Activated B cell treated with CpG ODN at 0.5 μM for 24 hours (primary cell): ENCODE data around the gene KCNK17. TPM values are rescaled to one million over a fixed set of nuclear protein-coding genes. Genes with fewer than 3 reads are reported as not detected.

Experiments
- ATAC-seq: fragments of 200-7000 bp; cut with Tn5 transposase; one replicate; pipeline ENCODE4 v1.10.0; 2021; ENCODE audit warnings: low read depth, mild to moderate bottlenecking, moderate library complexity
- CTCF ChIA-PET: fragments of 350-600 bp; sonication (Branson Sonifier 250); formaldehyde crosslinking; loops from one replicate; lab custom pipeline; 2021; ENCODE audit warnings: antibody characterized with exemption; lab: Charles Lee
- POLR2A ChIA-PET: fragments of 350-600 bp; sonication (Branson Sonifier 250); formaldehyde crosslinking; loops from one replicate; lab custom pipeline; 2021; ENCODE audit warnings: antibody characterized with exemption; lab: Charles Lee
- DNase-seq: peaks from one replicate; pipeline ENCODE4 v3.0.0; 2022
- H3K27ac Mint-ChIP-seq: one replicate; pipeline ENCODE4 v1.8.0; 2020; ENCODE audit warnings: mixed read lengths
- H3K27me3 Mint-ChIP-seq: one replicate; pipeline ENCODE4 v1.8.0; 2021; ENCODE audit warnings: mixed read lengths
- H3K36me3 Mint-ChIP-seq: one replicate; pipeline ENCODE4 v1.8.0; 2021; ENCODE audit warnings: low read depth, mixed read lengths
- H3K4me1 Mint-ChIP-seq: one replicate; pipeline ENCODE4 v1.8.0; 2021; ENCODE audit warnings: mixed read lengths
- H3K4me3 Mint-ChIP-seq: one replicate; pipeline ENCODE4 v1.8.0; 2020; ENCODE audit warnings: mild to moderate bottlenecking, mixed read lengths
- H3K9me3 Mint-ChIP-seq: one replicate; pipeline ENCODE4 v1.8.0; 2020; ENCODE audit warnings: mixed read lengths
- intact Hi-C: fragments of 100-400 bp; cut with micrococcal nuclease; formaldehyde crosslinking; loops from one replicate; pipeline ENCODE4 v1.15.1; 2024
- total RNA-seq: library from RNA; stranded (reverse); gene quantifications from 2 replicates; pipeline ENCODE4 v1.2.3, GENCODE V29; 2022
- TF ChIP-seq, protein P1 (sequence below): fragments of 200-600 bp; IDR thresholded peaks from one replicate; pipeline ENCODE4 v1.8.0; 2022; ENCODE audit warnings: antibody characterized with exemption, mild to moderate bottlenecking

Gene KCNK17
- total RNA-seq, 1 donor from 2014 or later: not detected

DNA sequence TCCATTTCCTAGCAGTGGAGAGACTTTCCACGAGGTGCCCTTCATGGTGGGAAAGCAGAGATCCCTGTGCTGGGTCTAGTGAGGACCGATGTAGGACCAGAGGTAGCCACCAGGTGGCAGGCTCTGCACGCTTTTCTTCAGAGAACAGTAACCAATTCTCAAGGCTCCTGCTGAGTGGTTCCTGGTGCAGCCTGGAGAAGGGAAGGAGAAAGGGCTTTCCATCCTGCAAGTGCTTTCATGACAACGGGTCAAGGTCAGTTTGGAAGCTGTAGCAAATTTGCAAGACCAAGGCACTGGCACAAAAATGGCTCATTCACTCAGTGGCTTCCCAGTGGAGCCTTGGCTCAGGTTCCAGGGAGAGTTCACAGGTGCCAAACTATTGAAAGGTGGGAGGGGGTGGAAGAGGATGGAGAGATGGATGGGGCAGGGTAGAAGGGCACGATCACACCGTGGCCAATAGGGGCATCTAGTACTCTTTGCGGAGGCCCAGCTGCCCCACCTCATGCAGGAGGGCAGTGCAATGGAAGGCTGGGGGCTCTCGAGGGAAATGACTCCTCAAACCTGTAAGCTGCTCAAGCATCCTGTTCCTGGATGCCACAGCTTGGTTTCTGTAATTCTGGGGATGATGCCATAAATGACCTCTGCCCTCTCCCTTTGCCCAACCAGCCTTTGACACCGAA is 33.8 kb upstream of the KCNK17 start:
- no peak overlapping the region for H3K4me3 Mint-ChIP-seq
- H3K27ac Mint-ChIP-seq: no peak overlapping the region
- POLR2A ChIA-PET: no interaction called here
- H3K36me3 Mint-ChIP-seq: no peaks in the 10 kb centered on the region
- H3K4me1 Mint-ChIP-seq: peaks cover 4% of the 10 kb centered on the region
- CTCF ChIA-PET: interaction anchor here (1.3 to 1.5 kb wide), 2 partner anchors 12 to 13 kb away, joined by 3 to 4 read pairs; no protein-coding TSS in a partner anchor
- intact Hi-C loops: loop anchor here (1.0 to 2.0 kb wide), 3 partner anchors 544 to 1719 kb away; no protein-coding TSS in a partner anchor
- H3K27me3 Mint-ChIP-seq: peaks cover 3% of the 10 kb centered on the region
- DNase-seq (peak; percentile 46), ATAC-seq (peak; percentile 64)
- TF ChIP-seq, protein P1, sequence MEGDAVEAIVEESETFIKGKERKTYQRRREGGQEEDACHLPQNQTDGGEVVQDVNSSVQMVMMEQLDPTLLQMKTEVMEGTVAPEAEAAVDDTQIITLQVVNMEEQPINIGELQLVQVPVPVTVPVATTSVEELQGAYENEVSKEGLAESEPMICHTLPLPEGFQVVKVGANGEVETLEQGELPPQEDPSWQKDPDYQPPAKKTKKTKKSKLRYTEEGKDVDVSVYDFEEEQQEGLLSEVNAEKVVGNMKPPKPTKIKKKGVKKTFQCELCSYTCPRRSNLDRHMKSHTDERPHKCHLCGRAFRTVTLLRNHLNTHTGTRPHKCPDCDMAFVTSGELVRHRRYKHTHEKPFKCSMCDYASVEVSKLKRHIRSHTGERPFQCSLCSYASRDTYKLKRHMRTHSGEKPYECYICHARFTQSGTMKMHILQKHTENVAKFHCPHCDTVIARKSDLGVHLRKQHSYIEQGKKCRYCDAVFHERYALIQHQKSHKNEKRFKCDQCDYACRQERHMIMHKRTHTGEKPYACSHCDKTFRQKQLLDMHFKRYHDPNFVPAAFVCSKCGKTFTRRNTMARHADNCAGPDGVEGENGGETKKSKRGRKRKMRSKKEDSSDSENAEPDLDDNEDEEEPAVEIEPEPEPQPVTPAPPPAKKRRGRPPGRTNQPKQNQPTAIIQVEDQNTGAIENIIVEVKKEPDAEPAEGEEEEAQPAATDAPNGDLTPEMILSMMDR: peak; percentile 63
- no peaks in the 10 kb centered on the region for H3K9me3 Mint-ChIP-seq

DNA sequence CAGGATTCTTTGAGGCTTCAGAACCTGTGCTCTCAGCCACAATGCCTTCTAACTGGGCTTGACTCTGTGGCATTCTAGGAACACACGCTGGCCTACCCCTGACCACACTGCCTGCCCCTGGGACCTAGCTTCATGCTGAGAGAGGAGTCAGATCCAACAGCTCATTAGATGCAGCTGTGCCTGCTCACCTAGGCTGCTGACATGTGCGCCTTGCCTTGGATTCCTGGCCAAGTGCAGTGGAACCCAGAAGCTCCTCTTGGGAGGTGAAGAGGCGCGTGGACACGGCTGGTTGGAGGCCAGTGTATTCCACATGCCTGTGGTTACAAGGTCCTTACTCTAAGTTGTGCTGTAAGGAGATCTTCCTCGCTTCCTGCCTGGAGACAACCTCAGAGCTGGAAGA is 33.0 kb upstream of the KCNK17 start:
- ChIA-PET POLR2A (no interaction called here), CTCF (interaction anchor here (1.3 to 1.5 kb wide), 2 partner anchors 12 to 28 kb away, joined by 3 to 4 read pairs; no protein-coding TSS in a partner anchor)
- Mint-ChIP-seq H3K9me3 (no peaks in the 10 kb centered on the region), H3K36me3 (no peaks in the 10 kb centered on the region), H3K4me3 (no peak overlapping the region), H3K4me1 (peaks cover 4% of the 10 kb centered on the region), H3K27ac (no peak overlapping the region), H3K27me3 (peaks cover 3% of the 10 kb centered on the region)
- DNase-seq (no peak), ATAC-seq (no peak)
- TF ChIP-seq, protein P1: no peak
- intact Hi-C loops: loop anchor here (1.0 kb wide), 1 partner anchor 545 kb away; no protein-coding TSS in a partner anchor

DNA sequence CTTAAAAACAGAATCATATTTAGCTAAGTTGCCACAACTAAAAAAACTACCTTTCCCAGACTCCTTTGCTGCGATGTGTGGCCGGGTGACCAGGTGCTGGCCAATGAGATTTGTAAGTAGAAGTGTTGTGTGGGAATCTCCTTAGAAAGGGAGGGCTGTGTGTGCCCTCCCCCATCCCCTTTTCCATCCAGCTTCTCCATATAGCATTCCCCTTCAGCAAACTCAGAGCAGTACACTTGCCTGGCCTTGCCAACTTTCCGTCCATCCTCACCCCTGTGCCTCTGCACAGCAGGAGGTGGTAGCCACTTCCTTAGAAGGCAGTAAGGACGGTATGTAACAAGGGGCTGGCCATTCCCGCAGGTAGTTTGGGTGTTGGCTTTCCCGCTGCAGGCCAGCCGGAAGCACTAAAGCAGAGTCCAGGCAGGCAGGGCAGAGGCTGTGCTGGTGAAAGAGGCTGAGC is 30.6 kb upstream of the KCNK17 start:
- peaks cover 4% of the 10 kb centered on the region for H3K4me1 Mint-ChIP-seq
- ChIA-PET POLR2A (no interaction called here), CTCF (no interaction called here)
- no peak overlapping the region for H3K4me3 Mint-ChIP-seq
- peaks cover 3% of the 10 kb centered on the region for H3K27me3 Mint-ChIP-seq
- H3K9me3 Mint-ChIP-seq: no peaks in the 10 kb centered on the region
- no peak overlapping the region for H3K27ac Mint-ChIP-seq
- intact Hi-C loops: no loop called here
- ATAC-seq (no peak), DNase-seq (no peak)
- H3K36me3 Mint-ChIP-seq: no peaks in the 10 kb centered on the region
- TF ChIP-seq, protein P1: no peak

GRCh38 chr6:39343396-39343870 is 29.2 kb upstream of the KCNK17 start:
- Mint-ChIP-seq H3K27me3 (peaks cover 3% of the 10 kb centered on the region), H3K27ac (peak overlapping the region; percentile 85), H3K9me3 (no peaks in the 10 kb centered on the region), H3K4me1 (peaks cover 7% of the 10 kb centered on the region), H3K36me3 (no peaks in the 10 kb centered on the region), H3K4me3 (peak overlapping the region; percentile 32)
- ChIA-PET POLR2A (no interaction called here), CTCF (no interaction called here)
- intact Hi-C loops: no loop called here
- ATAC-seq (no peak), DNase-seq (no peak)
- TF ChIP-seq, protein P1: no peak

DNA sequence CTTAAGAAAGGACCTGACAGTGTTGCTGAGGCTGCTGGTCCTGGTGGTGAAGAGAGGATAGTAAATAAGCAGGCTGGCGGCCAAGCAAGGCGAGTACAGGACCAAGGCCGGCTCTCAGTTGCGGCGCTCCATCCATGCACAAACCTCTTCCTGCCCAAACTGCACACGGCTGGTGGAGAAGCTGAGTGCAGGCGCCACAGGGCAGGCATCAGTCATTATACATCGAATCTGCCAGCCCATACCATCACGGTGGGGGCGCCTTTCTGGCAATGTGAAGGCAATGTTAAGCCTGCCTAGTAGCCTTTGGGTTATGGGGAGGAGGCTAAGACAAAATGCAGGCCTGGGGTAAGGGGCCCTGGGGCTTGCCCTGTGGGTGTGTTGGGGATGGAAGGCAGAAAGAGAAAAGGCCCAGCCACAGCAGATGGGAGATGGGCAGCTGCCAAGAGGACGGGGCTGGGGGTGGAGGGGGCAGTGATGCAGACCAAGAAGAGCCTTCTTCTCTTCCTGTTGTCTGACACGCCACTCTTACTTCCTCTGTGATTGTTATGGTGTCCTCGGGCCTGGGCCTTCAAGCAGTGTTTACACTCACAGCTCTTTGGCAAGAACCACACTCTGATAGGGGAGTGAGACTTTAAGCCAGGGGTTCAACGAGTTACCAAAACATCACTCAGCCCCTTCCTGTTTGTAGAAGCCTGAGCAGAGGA is 28.6 kb upstream of the KCNK17 start:
- H3K27me3 Mint-ChIP-seq: peaks cover 6% of the 10 kb centered on the region
- CTCF ChIA-PET: no interaction called here
- H3K27ac Mint-ChIP-seq: peak overlapping the region; percentile 85
- no peaks in the 10 kb centered on the region for H3K36me3 Mint-ChIP-seq
- intact Hi-C loops: no loop called here
- peak overlapping the region; percentile 32 for H3K4me3 Mint-ChIP-seq
- ATAC-seq: peak; percentile 82
- H3K4me1 Mint-ChIP-seq: peaks cover 12% of the 10 kb centered on the region
- no peaks in the 10 kb centered on the region for H3K9me3 Mint-ChIP-seq
- DNase-seq: peak; percentile 18
- POLR2A ChIA-PET: no interaction called here
- TF ChIP-seq, protein P1: no peak
